Activated B cell treated with CpG ODN at 0.5 μM for 24 hours (primary cell): ENCODE results near the gene RNU6-1. TPM values are rescaled to one million over a fixed set of nuclear protein-coding genes. Genes with fewer than 3 reads are reported as not detected.

Experiments
- ATAC-seq: fragments of 200-7000 bp; cut with Tn5 transposase; one replicate; pipeline ENCODE4 v1.10.0; 2021; ENCODE audit warnings: low read depth, mild to moderate bottlenecking, moderate library complexity
- CTCF ChIA-PET: fragments of 350-600 bp; sonication (Branson Sonifier 250); formaldehyde crosslinking; loops from one replicate; lab custom pipeline; 2021; ENCODE audit warnings: antibody characterized with exemption; lab: Charles Lee
- POLR2A ChIA-PET: fragments of 350-600 bp; sonication (Branson Sonifier 250); formaldehyde crosslinking; loops from one replicate; lab custom pipeline; 2021; ENCODE audit warnings: antibody characterized with exemption; lab: Charles Lee
- DNase-seq: peaks from one replicate; pipeline ENCODE4 v3.0.0; 2022
- H3K27ac Mint-ChIP-seq: one replicate; pipeline ENCODE4 v1.8.0; 2020; ENCODE audit warnings: mixed read lengths
- H3K27me3 Mint-ChIP-seq: one replicate; pipeline ENCODE4 v1.8.0; 2021; ENCODE audit warnings: mixed read lengths
- H3K36me3 Mint-ChIP-seq: one replicate; pipeline ENCODE4 v1.8.0; 2021; ENCODE audit warnings: low read depth, mixed read lengths
- H3K4me1 Mint-ChIP-seq: one replicate; pipeline ENCODE4 v1.8.0; 2021; ENCODE audit warnings: mixed read lengths
- H3K4me3 Mint-ChIP-seq: one replicate; pipeline ENCODE4 v1.8.0; 2020; ENCODE audit warnings: mild to moderate bottlenecking, mixed read lengths
- H3K9me3 Mint-ChIP-seq: one replicate; pipeline ENCODE4 v1.8.0; 2020; ENCODE audit warnings: mixed read lengths
- intact Hi-C: fragments of 100-400 bp; cut with micrococcal nuclease; formaldehyde crosslinking; loops from one replicate; pipeline ENCODE4 v1.15.1; 2024
- total RNA-seq: library from RNA; stranded (reverse); gene quantifications from 2 replicates; pipeline ENCODE4 v1.2.3, GENCODE V29; 2022
- TF ChIP-seq, protein P1 (sequence below): fragments of 200-600 bp; IDR thresholded peaks from one replicate; pipeline ENCODE4 v1.8.0; 2022; ENCODE audit warnings: antibody characterized with exemption, mild to moderate bottlenecking

RNU6-1 gene
- total RNA-seq, 1 donor from 2014 or later, result not detected

DNA sequence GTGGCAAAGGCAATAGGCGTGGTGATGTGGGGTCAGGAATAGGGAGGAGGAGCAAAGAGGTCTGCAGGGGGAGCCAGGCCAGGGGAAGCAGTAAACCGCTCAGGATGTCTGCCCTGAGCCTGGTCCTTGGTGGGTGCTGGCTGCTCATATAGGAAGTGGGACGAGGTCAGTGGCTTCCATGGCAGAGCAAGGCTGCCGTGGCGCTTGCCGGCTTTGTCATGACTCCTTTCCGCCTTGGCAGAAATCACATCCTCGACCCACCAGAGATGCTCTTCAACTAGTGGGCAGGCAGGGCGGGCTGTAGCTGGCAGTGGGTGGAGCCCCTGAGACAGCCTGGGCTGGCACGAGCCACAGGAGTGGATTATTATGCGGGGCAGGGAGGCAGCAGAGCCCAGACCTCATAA lies 27.6 kb downstream of the RNU6-1 start:
- intact Hi-C loops, result no loop called here
- peaks cover 9% of the 10 kb centered on the region for H3K9me3 Mint-ChIP-seq
- ChIA-PET CTCF (no interaction called here), POLR2A (no interaction called here)
- H3K4me3 Mint-ChIP-seq, result no peak overlapping the region
- ATAC-seq (no peak), DNase-seq (no peak)
- peaks cover 20% of the 10 kb centered on the region for H3K36me3 Mint-ChIP-seq
- TF ChIP-seq, protein P1, sequence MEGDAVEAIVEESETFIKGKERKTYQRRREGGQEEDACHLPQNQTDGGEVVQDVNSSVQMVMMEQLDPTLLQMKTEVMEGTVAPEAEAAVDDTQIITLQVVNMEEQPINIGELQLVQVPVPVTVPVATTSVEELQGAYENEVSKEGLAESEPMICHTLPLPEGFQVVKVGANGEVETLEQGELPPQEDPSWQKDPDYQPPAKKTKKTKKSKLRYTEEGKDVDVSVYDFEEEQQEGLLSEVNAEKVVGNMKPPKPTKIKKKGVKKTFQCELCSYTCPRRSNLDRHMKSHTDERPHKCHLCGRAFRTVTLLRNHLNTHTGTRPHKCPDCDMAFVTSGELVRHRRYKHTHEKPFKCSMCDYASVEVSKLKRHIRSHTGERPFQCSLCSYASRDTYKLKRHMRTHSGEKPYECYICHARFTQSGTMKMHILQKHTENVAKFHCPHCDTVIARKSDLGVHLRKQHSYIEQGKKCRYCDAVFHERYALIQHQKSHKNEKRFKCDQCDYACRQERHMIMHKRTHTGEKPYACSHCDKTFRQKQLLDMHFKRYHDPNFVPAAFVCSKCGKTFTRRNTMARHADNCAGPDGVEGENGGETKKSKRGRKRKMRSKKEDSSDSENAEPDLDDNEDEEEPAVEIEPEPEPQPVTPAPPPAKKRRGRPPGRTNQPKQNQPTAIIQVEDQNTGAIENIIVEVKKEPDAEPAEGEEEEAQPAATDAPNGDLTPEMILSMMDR, result no peak
- H3K4me1 Mint-ChIP-seq, result peaks cover 2% of the 10 kb centered on the region
- no peak overlapping the region for H3K27ac Mint-ChIP-seq
- H3K27me3 Mint-ChIP-seq, result peaks cover 14% of the 10 kb centered on the region

DNA sequence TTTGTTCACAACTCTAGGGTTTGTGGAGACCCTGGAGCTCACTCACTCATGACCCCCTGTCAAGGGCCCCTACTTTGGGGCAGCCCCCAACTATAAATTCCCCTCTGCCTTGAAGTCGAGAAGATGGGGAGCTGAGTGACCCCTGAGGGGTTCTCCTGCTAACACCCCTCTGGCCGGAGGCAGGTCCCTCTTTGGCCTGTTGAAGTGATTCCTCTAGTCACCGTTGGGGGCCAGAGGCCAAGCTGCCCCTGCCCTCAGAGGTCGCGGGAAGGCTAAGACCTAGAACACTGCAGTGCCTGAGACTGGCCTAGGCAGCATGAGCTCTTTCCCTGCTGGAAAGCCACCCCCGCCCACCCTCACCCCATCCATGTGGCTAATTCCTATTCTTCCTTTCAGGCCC lies 30.0 kb downstream of the RNU6-1 start:
- Mint-ChIP-seq H3K4me1 (peaks cover 2% of the 10 kb centered on the region), H3K4me3 (no peak overlapping the region), H3K36me3 (peaks cover 21% of the 10 kb centered on the region), H3K27ac (no peak overlapping the region), H3K27me3 (no peaks in the 10 kb centered on the region), H3K9me3 (no peaks in the 10 kb centered on the region)
- TF ChIP-seq, protein P1, result no peak
- intact Hi-C loops, result no loop called here
- DNase-seq (no peak), ATAC-seq (no peak)
- POLR2A ChIA-PET, result interaction anchor here (0.5 to 0.7 kb wide), 4 partner anchors 24 to 1647 kb away, joined by 3 to 6 read pairs (median 4); partner anchors contain the start of gene RNU6-1
- CTCF ChIA-PET, result no interaction called here

DNA sequence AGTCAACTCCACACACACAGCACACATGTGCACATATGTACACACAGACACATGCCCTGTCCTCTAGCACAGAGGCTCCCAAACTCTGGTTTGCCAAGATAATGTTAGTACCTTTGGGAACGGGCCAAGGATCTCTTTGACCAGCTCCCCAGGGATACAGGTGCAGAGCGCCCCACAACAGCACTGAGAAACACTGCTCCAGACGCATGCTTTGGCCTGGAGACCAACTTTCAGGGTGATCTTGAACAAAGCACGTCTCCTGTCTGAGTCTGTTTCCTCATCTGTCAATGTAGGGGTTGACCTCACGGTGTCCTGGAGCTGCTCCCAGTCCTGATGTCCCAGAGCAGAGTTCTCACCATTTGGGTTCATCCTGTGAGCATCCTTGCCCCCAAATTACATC lies 30.4 kb downstream of the RNU6-1 start:
- peaks cover 2% of the 10 kb centered on the region for H3K4me1 Mint-ChIP-seq
- ChIA-PET POLR2A (interaction anchor here (0.5 to 0.7 kb wide), 2 partner anchors 24 to 59 kb away, joined by 4 to 6 read pairs; no protein-coding TSS in a partner anchor), CTCF (no interaction called here)
- H3K27ac Mint-ChIP-seq, result no peak overlapping the region
- DNase-seq, result no peak
- no peak for ATAC-seq
- no peaks in the 10 kb centered on the region for H3K27me3 Mint-ChIP-seq
- no peaks in the 10 kb centered on the region for H3K9me3 Mint-ChIP-seq
- H3K36me3 Mint-ChIP-seq, result peaks cover 21% of the 10 kb centered on the region
- TF ChIP-seq, protein P1, result no peak
- no peak overlapping the region for H3K4me3 Mint-ChIP-seq
- intact Hi-C loops, result no loop called here

DNA sequence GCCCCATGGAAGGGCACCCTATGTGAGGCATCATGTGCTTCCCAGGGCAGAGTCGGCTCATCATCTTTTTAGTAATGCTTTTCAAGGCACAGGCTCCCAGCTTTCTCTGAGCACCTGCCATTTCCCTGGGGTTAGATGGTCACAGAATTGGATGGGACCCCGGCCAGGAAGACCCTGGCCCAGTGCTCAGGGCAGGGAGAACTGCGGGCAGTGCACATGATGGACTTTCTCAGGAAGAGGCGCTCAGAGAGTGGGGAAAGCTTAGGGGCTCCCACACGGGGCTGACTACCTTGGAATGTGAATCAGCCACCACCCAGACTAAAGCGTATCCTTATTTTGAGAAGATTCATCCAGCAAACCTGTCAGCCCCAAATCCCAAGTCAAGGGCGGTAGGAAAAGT lies 31.0 kb downstream of the RNU6-1 start:
- Mint-ChIP-seq H3K27ac (no peak overlapping the region), H3K36me3 (peaks cover 21% of the 10 kb centered on the region), H3K4me1 (peaks cover 2% of the 10 kb centered on the region), H3K27me3 (no peaks in the 10 kb centered on the region), H3K9me3 (no peaks in the 10 kb centered on the region), H3K4me3 (no peak overlapping the region)
- TF ChIP-seq, protein P1, result no peak
- no peak for DNase-seq
- ChIA-PET POLR2A (no interaction called here), CTCF (no interaction called here)
- intact Hi-C loops, result no loop called here
- ATAC-seq, result no peak

DNA sequence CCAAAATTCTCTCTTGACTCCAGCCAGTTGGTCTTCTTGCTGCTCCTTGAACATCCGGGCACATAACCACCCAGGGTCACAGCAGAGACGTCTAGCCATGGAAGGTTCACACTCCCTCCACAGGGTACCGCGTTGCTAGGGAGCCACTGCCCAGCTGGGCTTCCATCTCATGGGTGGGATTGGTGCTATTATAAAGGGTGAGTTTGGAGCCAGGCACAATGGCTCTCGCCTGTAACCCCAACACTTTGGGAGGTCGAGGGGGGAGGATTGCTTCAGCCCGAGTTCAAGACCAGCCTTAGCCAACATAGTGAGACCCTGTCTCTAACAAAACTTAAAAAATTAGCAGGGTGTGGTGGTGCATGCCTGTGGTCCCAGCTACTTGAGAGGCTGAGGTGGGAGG lies 32.0 kb downstream of the RNU6-1 start:
- intact Hi-C loops, result no loop called here
- ChIA-PET CTCF (no interaction called here), POLR2A (no interaction called here)
- ATAC-seq (no peak), DNase-seq (no peak)
- no peaks in the 10 kb centered on the region for H3K27me3 Mint-ChIP-seq
- H3K4me3 Mint-ChIP-seq, result no peak overlapping the region
- no peak overlapping the region for H3K27ac Mint-ChIP-seq
- no peaks in the 10 kb centered on the region for H3K9me3 Mint-ChIP-seq
- H3K36me3 Mint-ChIP-seq, result peaks cover 21% of the 10 kb centered on the region
- H3K4me1 Mint-ChIP-seq, result peaks cover 5% of the 10 kb centered on the region
- TF ChIP-seq, protein P1, result no peak
